HEK293T (cell line): Measurements from ENCODE around the gene SLC6A19.

Source experiments
- CTCF ChIA-PET: fragments of 350-600 bp; formaldehyde crosslinking; extraction: SDS; loops from one replicate; lab custom pipeline; 2021; ENCODE audit warnings: antibody characterized with exemption, inconsistent platforms; lab: Yijun Ruan, JAX
- POLR2A ChIA-PET: fragments of 350-600 bp; formaldehyde crosslinking; extraction: SDS; loops from one replicate; lab custom pipeline; 2020; ENCODE audit warnings: antibody characterized with exemption, inconsistent platforms; lab: Yijun Ruan, JAX
- DNase-seq: peaks from one replicate; pipeline ENCODE4 v3.0.0; 2012; ENCODE audit warnings: mixed read lengths; ENCODE audit errors: extremely low spot score
- ARNT ChIP-seq: fragments of 450-650 bp; IDR thresholded peaks from 2 replicates; pipeline ENCODE4 v1.6.1; 2017; ENCODE audit warnings: mild to moderate bottlenecking
- BHLHE40 ChIP-seq: fragments of 450-650 bp; IDR thresholded peaks from 2 replicates; pipeline ENCODE4 v1.6.1; 2016; ENCODE audit warnings: mild to moderate bottlenecking, moderate library complexity, borderline replicate concordance
- CTBP1 ChIP-seq: fragments of 450-650 bp; IDR thresholded peaks from 2 replicates; pipeline ENCODE4 v1.6.1; 2016; ENCODE audit warnings: borderline replicate concordance
- ELF4 ChIP-seq: fragments of 450-650 bp; IDR thresholded peaks from 2 replicates; pipeline ENCODE4 v1.6.1; 2017; ENCODE audit warnings: antibody characterized with exemption
- FOXA1 ChIP-seq: fragments of 450-650 bp; IDR thresholded peaks from 2 replicates; pipeline ENCODE4 v1.6.1; 2016; ENCODE audit warnings: mild to moderate bottlenecking
- FOXK2 ChIP-seq: fragments of 450-650 bp; IDR thresholded peaks from 2 replicates; pipeline ENCODE4 v1.6.1; 2016; ENCODE audit warnings: mild to moderate bottlenecking
- FOXM1 ChIP-seq: fragments of 450-650 bp; IDR thresholded peaks from 2 replicates; pipeline ENCODE4 v1.6.1; 2017; ENCODE audit warnings: mild to moderate bottlenecking, borderline replicate concordance
- HDGF ChIP-seq: fragments of 450-650 bp; IDR thresholded peaks from 2 replicates; pipeline ENCODE4 v1.6.1; 2017; ENCODE audit warnings: antibody characterized with exemption, borderline replicate concordance
- L3MBTL2 ChIP-seq: fragments of 450-650 bp; conservative IDR thresholded peaks from 2 replicates; pipeline ENCODE4 v1.6.1; 2016; ENCODE audit warnings: mild to moderate bottlenecking
- LEF1 ChIP-seq: fragments of 450-650 bp; IDR thresholded peaks from 2 replicates; pipeline ENCODE4 v1.6.1; 2017; ENCODE audit warnings: mild to moderate bottlenecking, borderline replicate concordance
- NFRKB ChIP-seq: fragments of 450-650 bp; IDR thresholded peaks from 2 replicates; pipeline ENCODE4 v1.6.1; 2016; ENCODE audit warnings: mild to moderate bottlenecking, moderate library complexity
- PKNOX1 ChIP-seq: fragments of 450-650 bp; IDR thresholded peaks from 2 replicates; pipeline ENCODE4 v1.6.1; 2016
- SP1 ChIP-seq: fragments of 450-650 bp; IDR thresholded peaks from 2 replicates; pipeline ENCODE4 v1.6.1; 2017
- SUZ12 ChIP-seq: fragments of 450-650 bp; IDR thresholded peaks from 2 replicates; pipeline ENCODE4 v1.6.1; 2016; ENCODE audit warnings: mild to moderate bottlenecking
- TARDBP ChIP-seq: fragments of 450-650 bp; IDR thresholded peaks from 2 replicates; pipeline ENCODE4 v1.6.1; 2016
- ZNF384 ChIP-seq: fragments of 450-650 bp; IDR thresholded peaks from 2 replicates; pipeline ENCODE4 v1.6.1; 2016

SLC6A19 gene

GRCh38 chr5:1167728-1168709 is 33.4 kb upstream of the SLC6A19 start:
- CTCF ChIA-PET, result interaction anchor here (0.5 to 2.5 kb wide), 16 partner anchors 17 to 477 kb away, joined by 3 to 21 read pairs (median 4); no protein-coding TSS in a partner anchor
- POLR2A ChIA-PET, result interaction anchor here (0.6 kb wide), 1 partner anchor 450 kb away, joined by 3 read pairs; no protein-coding TSS in a partner anchor
- TF ChIP-seq FOXA1 (no peak), CTBP1 (no peak), PKNOX1 (no peak), SP1 (no peak), HDGF (no peak), TARDBP (no peak), FOXM1 (no peak), ARNT (no peak), L3MBTL2 (no peak), FOXK2 (no peak), ZNF384 (no peak), LEF1 (no peak), NFRKB (no peak), SUZ12 (no peak), ELF4 (no peak)
- peak; percentile 78 for DNase-seq

DNA sequence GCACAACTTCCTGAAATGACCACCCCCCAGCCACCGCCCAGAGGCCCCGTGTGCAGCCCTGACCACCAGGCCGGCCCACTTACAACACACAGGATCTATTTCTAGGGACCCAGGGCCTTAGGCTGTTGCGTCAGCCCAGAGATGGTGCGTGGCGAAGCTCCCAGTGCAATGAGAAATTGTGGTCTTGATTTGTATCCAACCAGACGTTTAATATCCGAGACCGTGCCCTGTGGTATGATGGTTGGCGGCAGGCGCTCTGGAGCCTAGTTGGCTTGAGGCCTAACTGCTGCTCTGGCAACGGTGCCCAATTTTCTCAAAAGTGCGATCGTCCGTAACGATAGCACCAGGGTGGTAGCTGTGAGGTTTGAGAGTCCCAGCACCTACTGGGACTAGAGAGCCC is 32.6 kb upstream of the SLC6A19 start:
- no peak for DNase-seq
- ChIA-PET CTCF (interaction anchor here (1.0 to 2.5 kb wide), 3 partner anchors 19 to 248 kb away, joined by 3 to 21 read pairs (median 5); no protein-coding TSS in a partner anchor), POLR2A (no interaction called here)
- TF ChIP-seq BHLHE40 (no peak), SUZ12 (no peak), FOXA1 (no peak), TARDBP (no peak), FOXM1 (no peak), LEF1 (no peak), SP1 (no peak), L3MBTL2 (no peak), ELF4 (no peak), CTBP1 (no peak), HDGF (no peak), FOXK2 (no peak), PKNOX1 (no peak), ARNT (no peak), NFRKB (no peak), ZNF384 (no peak)

DNA sequence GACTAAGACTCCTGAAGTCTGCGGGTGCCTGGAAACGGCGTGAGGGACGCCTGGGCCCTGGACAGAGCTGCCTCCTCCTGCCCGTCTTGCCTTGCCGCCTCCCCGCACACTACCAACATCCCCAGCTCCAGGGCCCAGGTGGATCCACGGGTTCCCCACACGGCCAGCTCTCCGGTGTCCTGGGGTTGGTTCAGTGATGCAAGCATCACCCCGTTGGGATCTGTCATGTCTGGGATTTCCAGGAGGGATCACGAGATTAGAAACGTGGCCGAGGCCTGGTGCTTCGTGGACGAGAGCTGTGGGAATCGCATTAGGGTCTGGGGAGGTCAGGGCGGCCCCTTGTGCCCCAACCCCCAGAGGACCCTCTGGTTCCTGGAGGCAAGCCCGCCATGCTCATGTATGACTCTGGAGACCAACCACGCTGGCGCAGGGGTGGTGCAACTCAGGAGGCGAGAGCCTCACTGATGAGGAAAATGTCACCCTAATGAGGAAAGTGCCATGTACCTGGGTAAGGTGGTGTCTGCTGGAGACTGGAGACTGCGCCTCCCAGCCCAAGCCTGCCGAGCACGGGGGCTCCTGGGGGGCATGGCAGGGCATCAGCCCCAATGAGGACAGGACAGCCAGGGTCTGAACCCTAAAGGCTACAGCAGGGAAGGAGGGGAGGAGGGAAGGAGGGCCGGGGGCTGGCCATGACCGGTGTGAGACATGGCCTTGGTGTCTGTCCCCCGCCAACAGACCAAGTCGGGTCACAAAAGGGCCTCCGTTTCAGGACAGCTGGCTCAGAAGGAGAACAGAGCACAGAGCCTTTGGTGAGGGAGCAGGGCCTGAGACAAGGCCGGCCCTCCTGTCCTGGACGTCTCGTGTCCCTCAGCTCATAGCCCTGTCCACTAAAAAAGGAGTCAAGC is 31.9 kb upstream of the SLC6A19 start:
- ChIA-PET CTCF (interaction anchor here (0.7 to 2.5 kb wide), 4 partner anchors 19 to 249 kb away, joined by 3 to 21 read pairs (median 4); no protein-coding TSS in a partner anchor), POLR2A (no interaction called here)
- no peak for DNase-seq
- TF ChIP-seq FOXM1, result no peak
- TF ChIP-seq BHLHE40, result no peak
- TF ChIP-seq PKNOX1, result no peak
- TF ChIP-seq CTBP1, result no peak
- TF ChIP-seq LEF1, result no peak
- no peak for TF ChIP-seq SP1
- no peak for TF ChIP-seq ZNF384
- no peak for TF ChIP-seq TARDBP
- TF ChIP-seq L3MBTL2, result no peak
- TF ChIP-seq SUZ12, result no peak
- TF ChIP-seq FOXK2, result no peak
- no peak for TF ChIP-seq NFRKB
- TF ChIP-seq ELF4, result no peak
- TF ChIP-seq HDGF, result no peak
- TF ChIP-seq FOXA1, result no peak
- no peak for TF ChIP-seq ARNT

- POLR2A ChIA-PET, result no interaction called here
- CTCF ChIA-PET, result no interaction called here
- no peak for DNase-seq
- TF ChIP-seq BHLHE40, result no peak
- TF ChIP-seq L3MBTL2, result no peak
- no peak for TF ChIP-seq TARDBP
- TF ChIP-seq CTBP1, result no peak
- TF ChIP-seq HDGF, result no peak
- TF ChIP-seq SUZ12, result no peak
- TF ChIP-seq FOXK2, result no peak
- TF ChIP-seq SP1, result no peak
- TF ChIP-seq NFRKB, result no peak
- TF ChIP-seq LEF1, result no peak
- no peak for TF ChIP-seq ELF4
- TF ChIP-seq ZNF384, result no peak
- no peak for TF ChIP-seq FOXA1
- no peak for TF ChIP-seq FOXM1
Measured at GRCh38 chr5:1171340-1171941, 30.0 kb upstream of the SLC6A19 start.
